HG02981 (cell line): ENCODE measurements around the gene ASIC1.
"Not testable (repeated sequence)": the region's sequence is repeated elsewhere in the genome, so short reads cannot be mapped to it uniquely, and the experiment has no call there.

ENCODE experiments used
- ATAC-seq: cut with Tn5 transposase; IDR thresholded peaks from one replicate; pipeline ENCODE4 v1.9.1; 2021; ENCODE audit warnings: mild to moderate bottlenecking, moderate library complexity; ENCODE audit not compliant: unreplicated experiment

The ASIC1 gene

DNA sequence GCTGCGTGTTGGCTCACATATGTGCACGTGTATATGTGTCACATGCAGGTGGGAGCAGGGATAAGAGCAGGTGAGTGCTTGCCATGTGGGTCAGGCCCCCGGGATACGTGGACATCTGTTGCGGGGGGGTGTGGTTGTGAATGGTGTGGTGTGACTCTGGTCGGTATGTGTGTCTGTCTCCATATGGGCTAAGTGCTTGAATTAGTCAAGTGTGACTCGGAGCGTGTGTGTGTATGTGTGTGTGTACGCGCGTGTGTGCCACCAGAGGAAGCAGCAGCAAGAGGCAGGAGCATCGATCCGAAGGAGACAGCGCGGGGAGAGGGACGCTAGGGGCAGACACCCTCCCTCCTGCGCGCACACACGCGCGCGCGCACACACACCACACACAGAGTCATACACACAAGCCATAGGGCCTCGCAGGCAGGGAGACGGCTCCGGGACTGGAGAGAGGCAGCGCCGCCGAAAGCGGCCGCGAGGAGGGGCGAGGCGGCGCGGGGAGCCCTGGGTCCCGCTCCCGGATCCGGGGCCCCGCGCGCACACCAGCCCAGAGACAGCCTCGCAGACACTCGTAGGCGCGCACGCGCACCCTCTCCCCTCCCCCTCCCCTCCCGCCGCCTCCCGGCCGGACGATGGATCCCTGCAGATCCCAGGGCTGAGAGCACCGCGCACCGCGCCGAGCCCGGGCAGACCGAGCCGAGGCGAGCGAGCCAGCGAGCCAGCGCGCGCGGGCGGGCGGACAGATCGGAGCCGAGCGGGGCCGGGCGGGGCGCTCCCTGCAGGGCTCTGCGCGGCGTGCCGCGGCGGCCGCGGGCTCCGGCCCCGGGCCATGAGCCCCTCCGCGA, at the start of gene ASIC1:
Gene ASIC1, plus strand, starts transcription at position 597 of the 842 bp plus-strand sequence. CDS start 1,171 bp downstream, outside the sequence.
- no peak for ATAC-seq

DNA sequence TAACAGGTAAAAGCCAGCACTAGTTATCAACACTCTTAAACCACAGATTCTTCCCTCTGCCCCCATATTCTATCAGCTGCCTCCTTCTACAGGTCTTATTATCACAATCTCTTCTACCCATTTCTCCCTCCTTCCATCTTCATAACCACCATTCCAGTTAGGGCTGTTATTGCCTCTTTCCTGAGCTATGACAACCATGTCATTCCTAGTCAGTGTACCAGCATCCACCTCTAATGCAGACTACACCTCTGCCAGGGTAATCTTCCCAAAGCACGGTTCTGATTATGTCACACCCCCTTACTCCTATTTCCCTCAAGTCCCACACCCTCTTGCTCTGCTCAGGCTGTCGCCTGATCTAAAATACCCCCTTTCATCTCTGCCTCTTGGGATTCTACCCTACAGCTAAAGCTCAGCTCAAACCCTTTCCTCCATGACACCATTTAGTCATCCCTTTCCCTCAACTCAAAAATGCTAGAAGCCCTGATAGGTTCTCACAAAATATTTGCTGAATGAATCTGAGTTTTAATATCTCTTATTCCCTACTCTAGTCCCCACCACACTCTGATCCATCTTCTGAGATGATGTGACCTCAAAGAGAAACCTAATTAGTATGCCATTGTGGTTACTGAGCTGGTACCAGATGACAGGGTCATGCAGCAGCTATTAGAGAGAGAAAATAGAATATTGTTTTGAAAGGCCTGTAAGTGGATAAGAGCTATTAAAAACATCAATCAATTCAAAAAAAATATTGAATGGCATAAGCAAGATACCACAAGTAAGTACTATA, 43.8 kb upstream of the ASIC1 start:
- no peak for ATAC-seq

- no peak for ATAC-seq
Observed at GRCh38 chr12:50014342-50014741, 43.1 kb upstream of the ASIC1 start.

- ATAC-seq, result no peak
Observed at GRCh38 chr12:50016501-50017475, 40.6 kb upstream of the ASIC1 start.

GRCh38 chr12:50017641-50018040, 39.8 kb upstream of the ASIC1 start:
- ATAC-seq, result no peak

DNA sequence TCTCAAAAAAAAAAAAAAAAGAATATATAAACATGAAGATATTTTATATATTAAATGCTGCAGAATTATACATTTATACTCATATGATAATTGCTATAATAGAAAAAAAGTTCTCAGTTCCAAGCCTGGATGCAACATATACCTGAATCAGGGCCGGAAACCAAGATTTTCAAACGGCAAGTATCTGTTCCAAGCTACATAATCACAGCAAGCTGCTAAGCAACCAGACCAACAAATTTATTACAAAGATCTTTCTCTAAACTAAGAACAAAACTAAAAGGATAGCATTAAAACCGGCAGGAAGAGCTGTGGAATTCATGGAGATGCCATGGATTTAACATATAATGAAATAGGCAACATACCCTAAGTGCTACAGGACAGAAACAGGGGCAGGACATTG, 39.2 kb upstream of the ASIC1 start:
- no peak for ATAC-seq

GRCh38 chr12:50018968-50019367, 38.4 kb upstream of the ASIC1 start:
- no peak for ATAC-seq

- no peak for ATAC-seq
Observed at GRCh38 chr12:50019524-50019923, 37.9 kb upstream of the ASIC1 start.

- ATAC-seq, result no peak
Observed at GRCh38 chr12:50021031-50021430, 36.4 kb upstream of the ASIC1 start.

DNA sequence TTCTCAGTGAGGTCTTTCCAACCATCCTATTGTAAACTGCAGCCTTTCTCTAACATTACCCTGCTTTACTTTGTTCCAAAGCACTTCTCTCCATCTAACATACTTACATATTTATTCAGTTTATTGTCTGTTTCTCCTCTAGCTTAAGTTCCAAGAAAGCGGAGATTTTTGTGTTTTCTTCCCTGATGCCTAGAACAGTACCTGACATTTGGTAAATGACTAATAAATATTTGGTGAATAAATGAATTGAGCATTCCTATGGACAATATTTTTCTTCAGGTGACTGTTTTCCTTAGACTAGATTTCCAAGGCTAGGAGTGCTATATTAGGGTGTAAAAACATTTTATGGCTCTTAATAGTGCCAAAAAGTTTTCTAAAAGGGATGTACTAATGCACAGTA, 34.5 kb upstream of the ASIC1 start:
- no peak for ATAC-seq

DNA sequence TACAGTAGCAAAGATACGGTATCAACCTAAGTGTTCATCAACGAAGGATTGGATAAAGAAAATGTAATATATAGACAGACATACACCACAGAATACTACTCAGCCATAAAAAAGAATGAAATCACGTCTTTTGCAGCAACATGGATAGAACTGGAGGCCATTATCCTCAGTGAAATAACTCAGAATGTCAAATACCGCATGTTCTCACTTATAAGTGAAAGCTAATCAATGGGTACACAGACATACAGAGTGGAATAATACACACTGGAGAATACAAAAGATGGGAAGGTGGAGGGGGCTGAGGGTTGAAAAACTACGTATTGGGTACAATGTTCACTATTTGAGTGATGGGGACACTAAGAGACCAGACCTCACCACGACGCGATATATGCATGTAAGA, 33.2 kb upstream of the ASIC1 start:
- no peak for ATAC-seq

GRCh38 chr12:50024805-50025186, 32.6 kb upstream of the ASIC1 start:
- ATAC-seq, result no peak

GRCh38 chr12:50025187-50026059, 32.0 kb upstream of the ASIC1 start, which contains the start of gene RACGAP1:
RACGAP1 (minus strand) TSS chr12:50025494; CDS start chr12:50016715, 8,779 bp downstream.
- ATAC-seq, result peak; percentile 97

- no peak for ATAC-seq
Observed at GRCh38 chr12:50026691-50027090, 30.7 kb upstream of the ASIC1 start.

DNA sequence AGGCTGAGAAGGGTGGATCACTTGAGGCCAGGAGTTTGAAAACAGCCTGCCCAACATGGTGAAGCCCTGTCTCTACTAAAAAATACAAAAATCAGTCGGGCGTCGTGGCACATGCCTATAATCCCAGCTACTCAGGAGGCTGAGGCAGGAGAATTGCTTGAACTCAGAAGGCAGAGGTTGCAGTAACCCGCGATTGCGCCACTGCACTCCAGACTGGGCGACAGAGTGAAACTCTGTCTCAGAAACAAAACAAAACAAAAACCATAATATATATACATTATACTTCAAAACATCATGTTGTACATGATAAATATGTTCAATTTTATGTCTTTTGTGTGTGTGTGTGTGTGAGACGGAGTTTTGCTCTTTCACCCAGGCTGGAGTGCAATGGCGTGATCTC, 26.9 kb upstream of the ASIC1 start:
- not testable (repeated sequence) for ATAC-seq

- no peak for ATAC-seq
Observed at GRCh38 chr12:50032515-50032853, 24.9 kb upstream of the ASIC1 start.

DNA sequence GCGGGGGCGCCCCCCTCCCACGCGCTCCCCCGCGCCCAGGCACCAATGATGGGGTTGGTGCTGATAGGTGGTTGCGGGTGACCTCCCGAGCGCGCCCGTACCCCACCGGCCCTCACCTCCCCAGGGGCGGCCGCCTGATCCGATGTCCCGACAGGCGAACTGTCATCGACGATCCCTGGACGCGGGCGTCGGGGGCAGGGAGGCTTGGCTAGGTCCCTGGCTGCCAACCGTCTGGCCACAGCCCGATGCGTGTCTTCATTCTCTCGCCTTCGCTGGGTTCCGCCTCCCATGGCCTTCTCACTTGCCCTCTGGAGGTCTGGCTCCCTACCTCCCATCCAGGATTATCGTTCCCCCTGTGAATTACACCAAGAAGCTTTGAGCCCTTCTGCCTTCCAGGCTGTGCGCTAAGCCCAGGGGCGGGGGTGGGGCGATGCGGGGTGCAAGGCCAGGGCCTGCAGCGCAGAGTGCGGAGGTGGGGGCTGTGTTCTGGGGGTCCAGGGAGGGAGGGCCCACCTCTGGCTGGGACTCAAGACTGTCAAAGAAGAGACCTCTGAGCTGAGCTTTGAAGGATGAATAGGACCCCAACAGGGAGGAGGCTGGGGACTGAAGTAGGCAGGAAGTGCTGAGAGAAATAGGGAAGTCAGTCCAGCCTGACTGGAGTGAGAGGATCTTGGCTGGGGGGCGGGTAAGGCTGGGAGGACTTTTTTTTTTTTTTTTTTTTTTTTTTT, 24.4 kb upstream of the ASIC1 start:
- ATAC-seq, result no peak

GRCh38 chr12:50038336-50038735, 19.1 kb upstream of the ASIC1 start:
- no peak for ATAC-seq

- ATAC-seq, result no peak
Observed at GRCh38 chr12:50039151-50039835, 18.1 kb upstream of the ASIC1 start.
